ENCODE results near the gene PODXL.

The PODXL gene

DNA sequence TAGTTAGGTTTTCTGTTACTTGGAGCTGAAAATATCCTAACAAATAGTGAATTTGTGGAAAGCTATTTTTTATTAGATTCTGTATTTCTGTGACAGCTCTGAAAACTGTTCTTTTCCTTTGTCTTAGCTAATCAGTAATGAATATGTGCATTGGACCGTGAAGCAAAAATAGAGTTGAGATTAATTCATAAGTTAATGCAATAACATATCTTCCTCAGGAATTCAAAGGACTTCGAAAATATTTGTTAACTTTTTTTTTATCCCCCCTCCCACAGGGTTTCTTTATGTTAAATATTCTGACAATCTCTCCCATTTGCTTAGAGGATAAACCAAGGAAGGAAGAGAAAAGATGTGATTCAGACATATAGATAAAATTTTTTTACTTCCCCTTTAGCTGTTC, 101.4 kb downstream of the PODXL start:
- DNase-seq (ENCODE audit: low read depth in 4 of 4, low spot score in 1 of 4): no peak

DNA sequence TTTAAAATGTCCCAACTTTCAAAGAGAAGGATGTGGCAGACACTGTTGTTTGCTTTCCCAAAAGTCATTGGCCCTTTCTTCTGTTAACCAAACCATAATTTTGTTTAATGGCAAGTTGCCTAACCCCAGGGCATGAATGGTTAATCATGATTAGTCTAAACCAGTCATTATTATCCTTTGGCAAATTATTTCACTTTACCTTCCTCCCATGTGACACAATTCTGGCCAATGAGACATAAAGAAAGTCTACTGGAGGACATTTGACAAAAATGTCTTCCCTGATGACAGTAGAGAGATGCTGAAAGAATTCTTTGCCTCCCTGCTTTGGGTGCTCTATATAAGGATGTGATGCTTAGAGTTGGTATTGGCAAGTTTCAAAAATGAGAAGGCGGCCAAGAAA, 101.9 kb downstream of the PODXL start:
- no peak for DNase-seq (ENCODE audit: low read depth in 4 of 4, low spot score in 1 of 4)

Data from stimulated activated CD4-positive, alpha-beta T cell treated with anti-CD3 and anti-CD28 coated beads, Interleukin-1b, Interleukin-23, amount 100 ng/mL, for 24 hours (primary cell).